ENCODE data around the gene FAM13B.
"Not testable (repeated sequence)": the region's sequence is repeated elsewhere in the genome, so short reads cannot be mapped to it uniquely, and the experiment has no call there.

Gene FAM13B

GRCh38 chr5:138032572-138033385, at the start of gene FAM13B:
Gene FAM13B, minus strand, starts transcription at chr5:138033079. Its CDS starts 13,968 bp downstream, at chr5:138019111.
- peak; percentile 84 for DNase-seq

GRCh38 chr5:138082033-138082432, 49.2 kb upstream of the FAM13B start:
- DNase-seq, result no peak

GRCh38 chr5:138078006-138078643, 45.2 kb upstream of the FAM13B start:
- DNase-seq, result no peak

GRCh38 chr5:138077064-138077696, 44.3 kb upstream of the FAM13B start:
- peak; percentile 53 for DNase-seq

GRCh38 chr5:138070026-138070425, 37.1 kb upstream of the FAM13B start:
- not testable (repeated sequence) for DNase-seq

GRCh38 chr5:138068742-138069600, 36.1 kb upstream of the FAM13B start:
- peak; percentile 71 for DNase-seq

GRCh38 chr5:138067945-138068344, 35.1 kb upstream of the FAM13B start:
- DNase-seq, result no peak

- DNase-seq, result no peak
Measured at GRCh38 chr5:138065102-138065501, 32.2 kb upstream of the FAM13B start.

- DNase-seq, result no peak
Measured at GRCh38 chr5:138064526-138064925, 31.6 kb upstream of the FAM13B start.

- no peak for DNase-seq
Measured at GRCh38 chr5:138054847-138055558, 22.1 kb upstream of the FAM13B start.

GRCh38 chr5:138054206-138054605, 21.3 kb upstream of the FAM13B start:
- DNase-seq, result no peak

- no peak for DNase-seq
Measured at GRCh38 chr5:138053554-138053953, 20.7 kb upstream of the FAM13B start.

- DNase-seq, result not testable (repeated sequence)
Measured at GRCh38 chr5:138052718-138053117, 19.8 kb upstream of the FAM13B start.

GRCh38 chr5:138051441-138052296, 18.8 kb upstream of the FAM13B start:
- DNase-seq, result no peak

GRCh38 chr5:138045283-138045682, 12.4 kb upstream of the FAM13B start:
- not testable (repeated sequence) for DNase-seq

- DNase-seq, result no peak
Measured at GRCh38 chr5:138038826-138039225, 5.9 kb upstream of the FAM13B start.

GRCh38 chr5:138037907-138038633, 5.2 kb upstream of the FAM13B start:
- DNase-seq, result no peak

GRCh38 chr5:138037271-138037670, 4.4 kb upstream of the FAM13B start:
- DNase-seq, result no peak

GRCh38 chr5:138035605-138036537, 3.0 kb upstream of the FAM13B start:
- DNase-seq, result peak; percentile 88
